Measurements from ENCODE around the gene TMEM74B. TPM values are rescaled to one million over a fixed set of nuclear protein-coding genes. Genes with fewer than 3 reads are reported as not detected.

TMEM74B gene
- total and polyA plus RNA-seq, 9 of the 15 experiments (the other 6 are each of a cell fraction or from before 2014, with no cell fraction given): 0.24 to 19.0 (median 7.5) TPM

GRCh38 chr20:1215386-1216170, 30.8 kb upstream of the TMEM74B start (continued):
- no peak for TF ChIP-seq GABPB1 (CRISPR knock-in tag; IDR thresholded peaks at IDR 0.05)
- no peak for TF ChIP-seq ZKSCAN1 (IDR thresholded peaks at IDR 0.05; ENCODE audit: low read depth, low read length)
- TF ChIP-seq CBX5 (IDR thresholded peaks at IDR 0.05; ENCODE audit: borderline replicate concordance, low read depth): no peak
- TF ChIP-seq EP300 (IDR thresholded peaks at IDR 0.05; ENCODE audit: low read length): peak; percentile 55; the same call in 1 of the 2 replicates
- TF ChIP-seq ZNF395 (CRISPR knock-in tag; IDR thresholded peaks at IDR 0.05): no peak
- TF ChIP-seq BCOR (IDR thresholded peaks at IDR 0.05): no peak
- no peak for TF ChIP-seq ZBTB43 (CRISPR knock-in tag; IDR thresholded peaks at IDR 0.05)
- no peak for TF ChIP-seq RREB1 (CRISPR knock-in tag; IDR thresholded peaks at IDR 0.05)
- no peak for TF ChIP-seq FOXM1 (IDR thresholded peaks at IDR 0.05; ENCODE audit: low read depth)
- no peak for TF ChIP-seq FOXM1 (CRISPR knock-in tag; IDR thresholded peaks at IDR 0.05; ENCODE audit: low read depth)
- TF ChIP-seq GTF2A2 (tag; IDR thresholded peaks at IDR 0.05): no peak
- peak; percentile 17; the same call in 1 of the 2 replicates for TF ChIP-seq ZFX (CRISPR knock-in tag; IDR thresholded peaks at IDR 0.05)
- TF ChIP-seq MTA3 (IDR thresholded peaks at IDR 0.05; ENCODE audit: borderline replicate concordance): 0 out of 2 replicates have a peak, but pooled peaks have one; percentile 26
- TF ChIP-seq NCOA6 (IDR thresholded peaks at IDR 0.05): no peak
- no peak for TF ChIP-seq ZNF707 (CRISPR knock-in tag; conservative IDR thresholded peaks at IDR 0.05)
- no peak for TF ChIP-seq CXXC5 (CRISPR knock-in tag; IDR thresholded peaks at IDR 0.05)
- no peak for TF ChIP-seq ELK1 (CRISPR knock-in tag; IDR thresholded peaks at IDR 0.05)
- no peak for TF ChIP-seq MCM2 (IDR thresholded peaks at IDR 0.05; ENCODE audit: low read depth)
- TF ChIP-seq ETV5 (CRISPR knock-in tag; IDR thresholded peaks at IDR 0.05; ENCODE audit: low read depth): 0 out of 2 replicates have a peak, but pooled peaks have one; percentile 5
- no peak for TF ChIP-seq GTF2F1 (IDR thresholded peaks at IDR 0.05; ENCODE audit: low read depth, low read length)

Measured in K562 (cell line).